K562 (cell line): Measurements from ENCODE around the gene SORT1. TPM values are rescaled to one million over a fixed set of nuclear protein-coding genes. Genes with fewer than 3 reads are reported as not detected.

Source experiments
- CEBPB ChIP-seq: fragments of 450-650 bp; IDR thresholded peaks from 2 replicates; pipeline ENCODE4 v1.6.1; 2016; ENCODE audit warnings: missing genetic modification characterization, missing compliant biosample characterization
- EHMT2 ChIP-seq: fragments of 450-650 bp; IDR thresholded peaks from 2 replicates; pipeline ENCODE4 v1.6.1; 2018; ENCODE audit warnings: antibody characterized with exemption
- FOXA1 ChIP-seq: fragments of 450-650 bp; IDR thresholded peaks from 2 replicates; pipeline ENCODE4 v1.6.1; 2016; ENCODE audit warnings: mild to moderate bottlenecking, borderline replicate concordance
- IFI16 ChIP-seq: fragments of 250-450 bp; sonication (Bioruptor Pico); IDR thresholded peaks from 2 replicates; pipeline ENCODE4 v2.1.2; 2022; ENCODE audit warnings: mild to moderate bottlenecking, inconsistent platforms
- KAT7 ChIP-seq: sonication (generic); formaldehyde crosslinking; IDR thresholded peaks from 2 replicates; pipeline ENCODE4 v1.8.0; 2022; ENCODE audit warnings: missing genetic modification reagents, mild to moderate bottlenecking, borderline replicate concordance
- KAT8 ChIP-seq: fragments of 450-650 bp; IDR thresholded peaks from 2 replicates; pipeline ENCODE4 v1.6.1; 2016; ENCODE audit warnings: low read depth, mild to moderate bottlenecking
- NFIC ChIP-seq: fragments of 450-650 bp; IDR thresholded peaks from 2 replicates; pipeline ENCODE4 v1.6.1; 2017; ENCODE audit warnings: mild to moderate bottlenecking, inconsistent platforms
- NFRKB ChIP-seq: fragments of 450-650 bp; IDR thresholded peaks from 2 replicates; pipeline ENCODE4 v1.6.1; 2016; ENCODE audit warnings: low read depth
- NUFIP1 ChIP-seq: fragments of 450-650 bp; IDR thresholded peaks from 2 replicates; pipeline ENCODE4 v1.6.1; 2018; ENCODE audit not compliant: partially characterized antibody
- PRMT5 ChIP-seq: sonication (generic); formaldehyde crosslinking; IDR thresholded peaks from 2 replicates; pipeline ENCODE4 v1.5.0; 2020; ENCODE audit warnings: missing genetic modification reagents
- RBM39 ChIP-seq: fragments of 200-400 bp; formaldehyde crosslinking; optimal IDR thresholded peaks from 2 replicates; pipeline ENCODE3; 2018; ENCODE audit warnings: low read depth, low read length
- RREB1 ChIP-seq: fragments of 250-450 bp; sonication (Bioruptor Pico); IDR thresholded peaks from 2 replicates; pipeline ENCODE4 v1.4.0; 2020
- SMAD3 ChIP-seq: fragments of 450-650 bp; formaldehyde crosslinking; conservative IDR thresholded peaks from 2 replicates; pipeline ENCODE4 v1.4.0; 2020; ENCODE audit warnings: mild to moderate bottlenecking
- ZFP36 ChIP-seq: fragments of 150-350 bp; IDR thresholded peaks from 2 replicates; pipeline ENCODE4 v1.6.1; 2018; ENCODE audit warnings: low read length, low read depth; ENCODE audit not compliant: partially characterized antibody
- ZNF197 ChIP-seq: fragments of 200-800 bp; sonication (Bioruptor generic); IDR thresholded peaks from 2 replicates; pipeline ENCODE4 v1.6.1; 2016; ENCODE audit warnings: low read depth, missing genetic modification characterization, missing compliant biosample characterization
- ZNF324 ChIP-seq: fragments of 250-450 bp; sonication (Bioruptor Pico); IDR thresholded peaks from 2 replicates; pipeline ENCODE4 v1.4.0; 2020; ENCODE audit warnings: mild to moderate bottlenecking
- ZNF644 ChIP-seq: fragments of 200-800 bp; sonication (Bioruptor generic); IDR thresholded peaks from 2 replicates; pipeline ENCODE4 v1.6.1; 2016; ENCODE audit warnings: low read depth, missing genetic modification characterization, missing compliant biosample characterization
- polyA plus RNA-seq, 8 experiments: library from polyadenylated mRNA; depleted of rRNA in 4 of 8; stranded (reverse) in 5 of 8; unstranded in 3 of 8; fragments of >200 nt; fragmentation: Nextera tagmentation in 2 of 8; fragmentation: Illumina TruSeq in 1 of 8; extraction: Ambion mirVana in 2 of 8; extraction: Trizol in 1 of 8; gene quantifications; 2 replicates each; pipeline versions ENCODE4 v1.2.1 to v1.2.3, GENCODE V29; 2011 to 2014; ENCODE audit warnings: inconsistent platforms in 1 of 8, missing spikeins in 1 of 8
- total RNA-seq, 7 experiments: library from RNA; depleted of rRNA in 6 of 7; stranded (reverse); fragments of >200 nt in 6 of 7; fragmentation: Illumina TruSeq in 2 of 7; extraction: Trizol in 2 of 7; gene quantifications; 2 replicates each; pipeline versions ENCODE4 v1.2.1 to v1.2.3, GENCODE V29; 2011 to 2021; ENCODE audit warnings: low replicate concordance in 1 of 7
- TF ChIP-seq, protein P1 (sequence below), 2 experiments: IDR thresholded peaks; 2 replicates each; pipeline ENCODE4 v1.6.1; 2011; ENCODE audit warnings: borderline replicate concordance in 1 of 2, control low read depth in 1 of 2, low read depth in 1 of 2, low read length in 1 of 2, mild to moderate bottlenecking in 1 of 2, mixed read lengths in 1 of 2, moderate library complexity in 1 of 2; ENCODE audit not compliant: insufficient read depth in 1 of 2, insufficient read length in 1 of 2, poor library complexity in 1 of 2, severe bottlenecking in 1 of 2; ENCODE audit errors: extremely low read depth in 1 of 2
- TF ChIP-seq, protein P2 (sequence below): fragments of 250-450 bp; sonication (Bioruptor Pico); IDR thresholded peaks from 2 replicates; pipeline ENCODE4 v1.8.0; 2021; ENCODE audit warnings: mild to moderate bottlenecking, moderate library complexity
- TF ChIP-seq, protein P3 (sequence below): fragments of 450-650 bp; IDR thresholded peaks from 2 replicates; pipeline ENCODE4 v1.6.1; 2016; ENCODE audit warnings: missing biosample characterization, missing genetic modification characterization

SORT1 gene
- total and polyA plus RNA-seq, 9 of the 15 experiments (the other 6 are each of a cell fraction or from before 2014, with no cell fraction given) = 27.4 to 112 (median 65.0) TPM

DNA sequence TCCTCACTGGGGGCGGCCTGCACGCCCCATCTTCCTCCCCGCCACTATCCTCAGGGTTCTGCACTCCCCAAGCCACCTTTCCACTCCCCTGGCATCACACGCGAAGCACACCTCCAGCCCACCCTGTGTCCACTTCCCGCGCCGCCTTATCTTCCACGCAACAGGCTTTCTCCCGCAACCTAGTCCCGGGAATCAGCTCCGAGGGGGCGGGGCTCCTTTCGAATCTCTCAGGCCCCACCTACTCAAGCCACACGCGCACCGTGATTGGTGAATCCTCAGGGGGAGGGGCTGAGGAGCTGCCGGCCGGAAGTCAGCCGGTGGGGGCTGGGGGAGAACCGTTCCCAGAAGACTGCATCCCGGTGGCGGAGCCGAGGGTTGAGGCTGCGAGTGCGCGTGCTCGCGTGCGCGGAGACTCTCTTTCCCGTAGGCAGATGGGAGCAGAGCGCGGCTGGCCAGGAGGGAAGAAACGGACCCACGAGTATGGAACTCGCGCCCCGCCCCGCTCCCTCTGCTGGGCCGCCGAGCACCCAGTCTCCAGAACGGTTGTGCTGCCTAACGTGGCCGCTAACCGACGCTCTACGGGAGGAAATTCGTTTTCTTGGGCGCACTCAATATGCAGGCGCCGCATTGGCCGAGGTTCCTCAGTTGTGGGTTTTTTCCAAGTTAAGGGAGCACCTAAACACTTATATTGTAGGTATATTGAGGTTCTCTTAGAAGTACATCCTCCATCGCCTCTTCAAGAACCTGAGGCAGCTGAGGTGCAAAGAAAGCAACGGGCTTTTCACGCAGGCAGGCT lies 114.6 kb downstream of the SORT1 start, which contains the start of gene PSRC1 (continued):
- TF ChIP-seq ZNF324 (CRISPR knock-in tag) (no peak), KAT8 (no peak), NFRKB (peak; percentile 86), FOXA1 (no peak), KAT7 (CRISPR knock-in tag) (no peak), CEBPB (tag) (no peak), PRMT5 (no peak), ZNF197 (no peak), RBM39 (no peak), RREB1 (CRISPR knock-in tag) (peak; percentile 92), EHMT2 (no peak), ZFP36 (peak; percentile 38), SMAD3 (CRISPR knock-in tag) (peak; percentile 6; the same call in 1 of the 2 replicates), NUFIP1 (no peak), NFIC (peak; percentile 47; the same call in 1 of the 2 replicates), IFI16 (CRISPR knock-in tag) (no peak), ZNF644 (tag) (no peak)
- TF ChIP-seq, protein P1, sequence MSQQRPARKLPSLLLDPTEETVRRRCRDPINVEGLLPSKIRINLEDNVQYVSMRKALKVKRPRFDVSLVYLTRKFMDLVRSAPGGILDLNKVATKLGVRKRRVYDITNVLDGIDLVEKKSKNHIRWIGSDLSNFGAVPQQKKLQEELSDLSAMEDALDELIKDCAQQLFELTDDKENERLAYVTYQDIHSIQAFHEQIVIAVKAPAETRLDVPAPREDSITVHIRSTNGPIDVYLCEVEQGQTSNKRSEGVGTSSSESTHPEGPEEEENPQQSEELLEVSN (IDR thresholded peaks at IDR 0.05; ENCODE audit: borderline replicate concordance in 1 of 2, extremely low read depth in 1 of 2, insufficient read depth in 1 of 2, insufficient read length in 1 of 2, low read depth in 1 of 2, low read length in 1 of 2, poor library complexity in 1 of 2, severe bottlenecking in 1 of 2) = peak; percentile 66 to 70
- TF ChIP-seq, protein P2, sequence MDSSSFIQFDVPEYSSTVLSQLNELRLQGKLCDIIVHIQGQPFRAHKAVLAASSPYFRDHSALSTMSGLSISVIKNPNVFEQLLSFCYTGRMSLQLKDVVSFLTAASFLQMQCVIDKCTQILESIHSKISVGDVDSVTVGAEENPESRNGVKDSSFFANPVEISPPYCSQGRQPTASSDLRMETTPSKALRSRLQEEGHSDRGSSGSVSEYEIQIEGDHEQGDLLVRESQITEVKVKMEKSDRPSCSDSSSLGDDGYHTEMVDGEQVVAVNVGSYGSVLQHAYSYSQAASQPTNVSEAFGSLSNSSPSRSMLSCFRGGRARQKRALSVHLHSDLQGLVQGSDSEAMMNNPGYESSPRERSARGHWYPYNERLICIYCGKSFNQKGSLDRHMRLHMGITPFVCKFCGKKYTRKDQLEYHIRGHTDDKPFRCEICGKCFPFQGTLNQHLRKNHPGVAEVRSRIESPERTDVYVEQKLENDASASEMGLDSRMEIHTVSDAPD (CRISPR knock-in tag) = no peak
- TF ChIP-seq, protein P3, sequence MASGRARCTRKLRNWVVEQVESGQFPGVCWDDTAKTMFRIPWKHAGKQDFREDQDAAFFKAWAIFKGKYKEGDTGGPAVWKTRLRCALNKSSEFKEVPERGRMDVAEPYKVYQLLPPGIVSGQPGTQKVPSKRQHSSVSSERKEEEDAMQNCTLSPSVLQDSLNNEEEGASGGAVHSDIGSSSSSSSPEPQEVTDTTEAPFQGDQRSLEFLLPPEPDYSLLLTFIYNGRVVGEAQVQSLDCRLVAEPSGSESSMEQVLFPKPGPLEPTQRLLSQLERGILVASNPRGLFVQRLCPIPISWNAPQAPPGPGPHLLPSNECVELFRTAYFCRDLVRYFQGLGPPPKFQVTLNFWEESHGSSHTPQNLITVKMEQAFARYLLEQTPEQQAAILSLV = no peak
